K562 (cell line): ENCODE results near the gene TLDC2. TPM values are rescaled to one million over a fixed set of nuclear protein-coding genes. Genes with fewer than 3 reads are reported as not detected.

Experiments used
- ZNF384 ChIP-seq: IDR thresholded peaks from 2 replicates; pipeline ENCODE4 v1.6.1; 2012; ENCODE audit warnings: low read depth, low read length, improper control_type of control experiment
- polyA plus RNA-seq, 8 experiments: library from polyadenylated mRNA; depleted of rRNA in 4 of 8; stranded (reverse) in 5 of 8; unstranded in 3 of 8; fragments of >200 nt; fragmentation: Nextera tagmentation in 2 of 8; fragmentation: Illumina TruSeq in 1 of 8; extraction: Ambion mirVana in 2 of 8; extraction: Trizol in 1 of 8; gene quantifications; 2 replicates each; pipeline versions ENCODE4 v1.2.1 to v1.2.3, GENCODE V29; 2011 to 2014; ENCODE audit warnings: inconsistent platforms in 1 of 8, missing spikeins in 1 of 8
- total RNA-seq, 7 experiments: library from RNA; depleted of rRNA in 6 of 7; stranded (reverse); fragments of >200 nt in 6 of 7; fragmentation: Illumina TruSeq in 2 of 7; extraction: Trizol in 2 of 7; gene quantifications; 2 replicates each; pipeline versions ENCODE4 v1.2.1 to v1.2.3, GENCODE V29; 2011 to 2021; ENCODE audit warnings: low replicate concordance in 1 of 7
- TF ChIP-seq, protein P1 (sequence below): sonication (generic); formaldehyde crosslinking; IDR thresholded peaks from 2 replicates; pipeline ENCODE4 v1.8.0; 2022; ENCODE audit warnings: mild to moderate bottlenecking, missing genetic modification reagents, borderline replicate concordance
- TF ChIP-seq, protein P2 (sequence below): IDR thresholded peaks from 2 replicates; pipeline ENCODE4 v1.6.1; 2014; ENCODE audit warnings: antibody characterized with exemption

TLDC2 gene
- total and polyA plus RNA-seq, 9 of the 15 experiments (the other 6 are each of a cell fraction or from before 2014, with no cell fraction given), result not detected

DNA sequence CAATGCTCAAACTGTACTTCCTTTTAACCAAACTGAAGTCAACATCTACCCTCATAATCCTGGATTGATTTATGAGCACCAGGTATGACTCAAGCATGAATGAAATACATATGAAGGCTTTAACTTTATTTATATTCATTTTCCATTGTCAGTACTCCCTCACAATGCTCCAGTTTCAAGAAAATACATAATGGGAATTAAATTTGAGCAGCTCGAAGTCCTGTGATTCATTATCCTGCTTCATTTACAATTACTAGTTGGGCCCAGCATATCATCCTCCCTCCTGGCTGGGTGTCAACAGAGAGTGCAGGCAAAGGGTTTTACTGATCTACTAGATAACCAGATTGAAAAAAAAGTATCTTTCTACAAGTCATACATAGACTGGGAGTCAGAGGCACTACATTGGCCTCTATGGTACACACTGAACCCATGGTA is 65.5 kb downstream of the TLDC2 start (continued):
- TF ChIP-seq, protein P1, sequence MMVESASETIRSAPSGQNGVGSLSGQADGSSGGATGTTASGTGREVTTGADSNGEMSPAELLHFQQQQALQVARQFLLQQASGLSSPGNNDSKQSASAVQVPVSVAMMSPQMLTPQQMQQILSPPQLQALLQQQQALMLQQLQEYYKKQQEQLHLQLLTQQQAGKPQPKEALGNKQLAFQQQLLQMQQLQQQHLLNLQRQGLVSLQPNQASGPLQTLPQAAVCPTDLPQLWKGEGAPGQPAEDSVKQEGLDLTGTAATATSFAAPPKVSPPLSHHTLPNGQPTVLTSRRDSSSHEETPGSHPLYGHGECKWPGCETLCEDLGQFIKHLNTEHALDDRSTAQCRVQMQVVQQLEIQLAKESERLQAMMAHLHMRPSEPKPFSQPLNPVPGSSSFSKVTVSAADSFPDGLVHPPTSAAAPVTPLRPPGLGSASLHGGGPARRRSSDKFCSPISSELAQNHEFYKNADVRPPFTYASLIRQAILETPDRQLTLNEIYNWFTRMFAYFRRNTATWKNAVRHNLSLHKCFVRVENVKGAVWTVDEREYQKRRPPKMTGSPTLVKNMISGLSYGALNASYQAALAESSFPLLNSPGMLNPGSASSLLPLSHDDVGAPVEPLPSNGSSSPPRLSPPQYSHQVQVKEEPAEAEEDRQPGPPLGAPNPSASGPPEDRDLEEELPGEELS (CRISPR knock-in tag), result no peak
- TF ChIP-seq, protein P2, sequence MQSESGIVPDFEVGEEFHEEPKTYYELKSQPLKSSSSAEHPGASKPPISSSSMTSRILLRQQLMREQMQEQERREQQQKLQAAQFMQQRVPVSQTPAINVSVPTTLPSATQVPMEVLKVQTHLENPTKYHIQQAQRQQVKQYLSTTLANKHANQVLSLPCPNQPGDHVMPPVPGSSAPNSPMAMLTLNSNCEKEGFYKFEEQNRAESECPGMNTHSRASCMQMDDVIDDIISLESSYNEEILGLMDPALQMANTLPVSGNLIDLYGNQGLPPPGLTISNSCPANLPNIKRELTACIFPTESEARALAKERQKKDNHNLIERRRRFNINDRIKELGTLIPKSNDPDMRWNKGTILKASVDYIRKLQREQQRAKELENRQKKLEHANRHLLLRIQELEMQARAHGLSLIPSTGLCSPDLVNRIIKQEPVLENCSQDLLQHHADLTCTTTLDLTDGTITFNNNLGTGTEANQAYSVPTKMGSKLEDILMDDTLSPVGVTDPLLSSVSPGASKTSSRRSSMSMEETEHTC, result no peak
- TF ChIP-seq ZNF384, result peak; percentile 59

Other genes with a start within 250 kb of the TLDC2 start
- not detected in 2 replicates for gene SLA2, start 229.9 kb upstream of the TLDC2 start, total RNA-seq (2014; rRNA removed)
- not detected in 2 replicates for gene SLA2, start 229.9 kb upstream of the TLDC2 start, total RNA-seq (2014; rRNA removed; fragmentation: Illumina TruSeq; extraction: Trizol)
- 0.07 and 0.08 TPM in 2 replicates for gene SLA2, start 229.9 kb upstream of the TLDC2 start, total RNA-seq (2015; rRNA removed; fragmentation: Illumina TruSeq; extraction: Trizol)
- 0.07 and 0.13 TPM in 2 replicates for gene SLA2, start 229.9 kb upstream of the TLDC2 start, total RNA-seq (2021)
- not detected in 2 replicates for gene SLA2, start 229.9 kb upstream of the TLDC2 start, polyA plus RNA-seq (2011; rRNA removed)
- gene SLA2, start 229.9 kb upstream of the TLDC2 start, polyA plus RNA-seq (2014; fragmentation: Illumina TruSeq; extraction: Trizol), result 0.07 TPM in 1 of 2 replicates, not detected in the other
- not detected for gene SLA2, start 229.9 kb upstream of the TLDC2 start, polyA plus RNA-seq (2014; fragmentation: Nextera tagmentation; extraction: Ambion mirVana)
- not detected in 2 replicates for gene SLA2, start 229.9 kb upstream of the TLDC2 start, polyA plus RNA-seq (2014; rRNA removed)
- 14.9 and 20.8 TPM in 2 replicates for gene NDRG3, start 130.0 kb upstream of the TLDC2 start, total RNA-seq (2014; rRNA removed)
- 26.6 and 28.3 TPM in 2 replicates for gene NDRG3, start 130.0 kb upstream of the TLDC2 start, total RNA-seq (2014; rRNA removed; fragmentation: Illumina TruSeq; extraction: Trizol)
- gene NDRG3, start 130.0 kb upstream of the TLDC2 start, total RNA-seq (2015; rRNA removed; fragmentation: Illumina TruSeq; extraction: Trizol), result 23.0 and 24.4 TPM in 2 replicates
- 24.5 and 25.6 TPM in 2 replicates for gene NDRG3, start 130.0 kb upstream of the TLDC2 start, total RNA-seq (2021)
- gene NDRG3, start 130.0 kb upstream of the TLDC2 start, polyA plus RNA-seq (2011; rRNA removed), result 25.0 and 27.6 TPM in 2 replicates
- 32.1 and 39.4 TPM in 2 replicates for gene NDRG3, start 130.0 kb upstream of the TLDC2 start, polyA plus RNA-seq (2014; fragmentation: Illumina TruSeq; extraction: Trizol)
- gene NDRG3, start 130.0 kb upstream of the TLDC2 start, polyA plus RNA-seq (2014; fragmentation: Nextera tagmentation; extraction: Ambion mirVana), result 10 to 100 TPM; 15.2 to 23.8 TPM
- 14.6 and 19.0 TPM in 2 replicates for gene NDRG3, start 130.0 kb upstream of the TLDC2 start, polyA plus RNA-seq (2014; rRNA removed)
- gene DSN1, start 102.4 kb upstream of the TLDC2 start, total RNA-seq (2014; rRNA removed), result 25.7 and 27.0 TPM in 2 replicates
- 35.6 and 36.9 TPM in 2 replicates for gene DSN1, start 102.4 kb upstream of the TLDC2 start, total RNA-seq (2014; rRNA removed; fragmentation: Illumina TruSeq; extraction: Trizol)
- 29.1 and 29.9 TPM in 2 replicates for gene DSN1, start 102.4 kb upstream of the TLDC2 start, total RNA-seq (2015; rRNA removed; fragmentation: Illumina TruSeq; extraction: Trizol)
- gene DSN1, start 102.4 kb upstream of the TLDC2 start, total RNA-seq (2021), result 22.6 and 23.3 TPM in 2 replicates
- 37.3 and 45.3 TPM in 2 replicates for gene DSN1, start 102.4 kb upstream of the TLDC2 start, polyA plus RNA-seq (2011; rRNA removed)
- 31.0 and 33.8 TPM in 2 replicates for gene DSN1, start 102.4 kb upstream of the TLDC2 start, polyA plus RNA-seq (2014; fragmentation: Illumina TruSeq; extraction: Trizol)
- 10 to 100 TPM; 31.1 to 42.4 TPM for gene DSN1, start 102.4 kb upstream of the TLDC2 start, polyA plus RNA-seq (2014; fragmentation: Nextera tagmentation; extraction: Ambion mirVana)
- 30.3 and 30.5 TPM in 2 replicates for gene DSN1, start 102.4 kb upstream of the TLDC2 start, polyA plus RNA-seq (2014; rRNA removed)
- 12.6 and 13.9 TPM in 2 replicates for gene SAMHD1, start 75.6 kb downstream of the TLDC2 start, total RNA-seq (2014; rRNA removed)
- 19.4 and 20.4 TPM in 2 replicates for gene SAMHD1, start 75.6 kb downstream of the TLDC2 start, total RNA-seq (2014; rRNA removed; fragmentation: Illumina TruSeq; extraction: Trizol)
- 14.8 and 17.4 TPM in 2 replicates for gene SAMHD1, start 75.6 kb downstream of the TLDC2 start, total RNA-seq (2015; rRNA removed; fragmentation: Illumina TruSeq; extraction: Trizol)
- gene SAMHD1, start 75.6 kb downstream of the TLDC2 start, total RNA-seq (2021), result 14.7 and 18.2 TPM in 2 replicates
- gene SAMHD1, start 75.6 kb downstream of the TLDC2 start, polyA plus RNA-seq (2011; rRNA removed), result 9.8 and 17.6 TPM in 2 replicates
- gene SAMHD1, start 75.6 kb downstream of the TLDC2 start, polyA plus RNA-seq (2014; fragmentation: Illumina TruSeq; extraction: Trizol), result 16.1 and 18.9 TPM in 2 replicates
- 10 to 100 TPM in 1 of 2 experiments, 1 to 10 TPM in 1; 6.8 to 14.8 TPM for gene SAMHD1, start 75.6 kb downstream of the TLDC2 start, polyA plus RNA-seq (2014; fragmentation: Nextera tagmentation; extraction: Ambion mirVana)
- 9.2 and 10.0 TPM in 2 replicates for gene SAMHD1, start 75.6 kb downstream of the TLDC2 start, polyA plus RNA-seq (2014; rRNA removed)
- 14.8 and 69.6 TPM in 2 replicates for gene RBL1, start 219.9 kb downstream of the TLDC2 start, total RNA-seq (2014; rRNA removed)
- gene RBL1, start 219.9 kb downstream of the TLDC2 start, total RNA-seq (2014; rRNA removed; fragmentation: Illumina TruSeq; extraction: Trizol), result 25.9 and 30.5 TPM in 2 replicates
- 19.9 and 21.2 TPM in 2 replicates for gene RBL1, start 219.9 kb downstream of the TLDC2 start, total RNA-seq (2015; rRNA removed; fragmentation: Illumina TruSeq; extraction: Trizol)
- 23.0 and 25.6 TPM in 2 replicates for gene RBL1, start 219.9 kb downstream of the TLDC2 start, total RNA-seq (2021)
- gene RBL1, start 219.9 kb downstream of the TLDC2 start, polyA plus RNA-seq (2011; rRNA removed), result 11.1 and 15.6 TPM in 2 replicates
- gene RBL1, start 219.9 kb downstream of the TLDC2 start, polyA plus RNA-seq (2014; fragmentation: Illumina TruSeq; extraction: Trizol), result 17.5 and 20.5 TPM in 2 replicates
- gene RBL1, start 219.9 kb downstream of the TLDC2 start, polyA plus RNA-seq (2014; fragmentation: Nextera tagmentation; extraction: Ambion mirVana), result 1 to 10 TPM; 4.0 to 4.3 TPM
- gene RBL1, start 219.9 kb downstream of the TLDC2 start, polyA plus RNA-seq (2014; rRNA removed), result 9.5 and 11.1 TPM in 2 replicates